Stimulated activated CD8-positive, alpha-beta memory T cell treated with anti-CD3 and anti-CD28 coated beads, Interleukin-12 subunit alpha, Interleukin-12 subunit beta, amount 100 ng/mL, for 4 hours (primary cell): ENCODE results near the gene SPECC1.
A peak's percentile ranks its signal among the peaks of the same experiment; 100 is the strongest.
"Not testable (repeated sequence)": the region's sequence is repeated elsewhere in the genome, so short reads cannot be mapped to it uniquely, and the experiment has no call there.

Experiments
- DNase-seq: peaks from one replicate; pipeline ENCODE4 v3.0.0-alpha.2; 2020; ENCODE audit warnings: low read depth

The SPECC1 gene

GRCh38 chr17:20071824-20072691 is 62.9 kb downstream of the SPECC1 start:
- DNase-seq = no peak

- no peak for DNase-seq
These were observed 63.5 kb downstream of the SPECC1 start for GRCh38 chr17:20072692-20072992.

GRCh38 chr17:20073055-20073979 is 64.2 kb downstream of the SPECC1 start:
- DNase-seq = peak; percentile 9

- no peak for DNase-seq
These were observed 64.8 kb downstream of the SPECC1 start for GRCh38 chr17:20074001-20074400.

- no peak for DNase-seq
These were observed 65.3 kb downstream of the SPECC1 start for GRCh38 chr17:20074489-20074888.

- not testable (repeated sequence) for DNase-seq
These were observed 67.0 kb downstream of the SPECC1 start for GRCh38 chr17:20076137-20076536.

- no peak for DNase-seq
These were observed 69.0 kb downstream of the SPECC1 start for GRCh38 chr17:20077978-20078685.

GRCh38 chr17:20080513-20080912 is 71.4 kb downstream of the SPECC1 start:
- no peak for DNase-seq

- no peak for DNase-seq
These were observed 74.1 kb downstream of the SPECC1 start for GRCh38 chr17:20083156-20083859.

GRCh38 chr17:20084621-20085282 is 75.6 kb downstream of the SPECC1 start:
- DNase-seq = no peak

- DNase-seq = no peak
These were observed 76.2 kb downstream of the SPECC1 start for GRCh38 chr17:20085283-20085845.

- DNase-seq = no peak
These were observed 77.4 kb downstream of the SPECC1 start for GRCh38 chr17:20086416-20087076.

- no peak for DNase-seq
These were observed 78.5 kb downstream of the SPECC1 start for GRCh38 chr17:20087538-20088250.

- no peak for DNase-seq
These were observed 80.8 kb downstream of the SPECC1 start for GRCh38 chr17:20089756-20090547.

- DNase-seq = no peak
These were observed 82.2 kb downstream of the SPECC1 start for GRCh38 chr17:20091174-20092029.

- DNase-seq = no peak
These were observed 83.2 kb downstream of the SPECC1 start for GRCh38 chr17:20092261-20092867.

GRCh38 chr17:20092973-20093626 is 83.9 kb downstream of the SPECC1 start:
- no peak for DNase-seq
